Fibroblast of skin of right quadriceps (primary cell): ENCODE data around the gene NOSIP.
A peak's percentile ranks its signal among the peaks of the same experiment; 100 is the strongest.
"Not testable (repeated sequence)": the region's sequence is repeated elsewhere in the genome, so short reads cannot be mapped to it uniquely, and the experiment has no call there.

Experiments used
- DNase-seq: peaks from one replicate; pipeline ENCODE4 v3.0.0-alpha.2; 2013

Gene NOSIP, protein sequence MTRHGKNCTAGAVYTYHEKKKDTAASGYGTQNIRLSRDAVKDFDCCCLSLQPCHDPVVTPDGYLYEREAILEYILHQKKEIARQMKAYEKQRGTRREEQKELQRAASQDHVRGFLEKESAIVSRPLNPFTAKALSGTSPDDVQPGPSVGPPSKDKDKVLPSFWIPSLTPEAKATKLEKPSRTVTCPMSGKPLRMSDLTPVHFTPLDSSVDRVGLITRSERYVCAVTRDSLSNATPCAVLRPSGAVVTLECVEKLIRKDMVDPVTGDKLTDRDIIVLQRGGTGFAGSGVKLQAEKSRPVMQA

DNA sequence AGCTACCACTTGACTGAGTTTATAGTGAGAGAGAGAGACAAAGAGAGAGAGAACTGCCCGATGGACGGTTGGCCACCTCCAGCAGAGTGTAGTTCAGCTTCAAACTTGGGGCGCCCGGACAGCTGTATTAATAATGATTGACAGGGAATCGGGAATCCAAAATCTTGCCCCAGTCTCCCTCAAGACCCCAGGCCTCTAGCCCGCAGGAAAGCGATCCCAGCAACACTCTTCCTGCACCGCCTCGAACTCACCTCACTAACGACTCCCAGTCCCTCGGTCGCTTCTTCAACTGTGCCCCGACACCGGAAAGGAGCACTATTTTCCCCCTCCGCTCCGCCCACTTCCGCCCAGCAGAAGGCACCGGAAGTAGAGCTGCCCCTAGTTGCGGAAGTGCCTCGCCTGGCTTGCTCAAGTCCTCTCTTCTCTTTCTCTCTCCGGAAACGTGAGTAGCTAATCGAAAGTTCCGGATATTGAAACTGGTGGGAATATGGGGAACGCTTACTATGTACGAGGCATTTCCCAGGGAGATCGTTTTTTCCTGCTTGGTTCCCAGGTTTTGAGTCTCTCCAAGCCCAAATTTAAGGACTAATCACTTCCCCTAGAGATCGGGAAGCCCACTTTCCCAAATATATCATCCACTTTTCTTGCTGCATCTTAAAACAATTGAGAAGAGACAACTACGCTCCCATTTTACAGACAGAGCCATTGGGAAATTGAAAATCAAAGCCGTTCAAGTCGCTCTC is at the start of gene NOSIP:
Gene NOSIP, minus strand, starts transcription at position 293 of the 743 bp plus-strand sequence. CDS start 19,865 bp downstream, outside the sequence.
- DNase-seq = peak; percentile 96

DNA sequence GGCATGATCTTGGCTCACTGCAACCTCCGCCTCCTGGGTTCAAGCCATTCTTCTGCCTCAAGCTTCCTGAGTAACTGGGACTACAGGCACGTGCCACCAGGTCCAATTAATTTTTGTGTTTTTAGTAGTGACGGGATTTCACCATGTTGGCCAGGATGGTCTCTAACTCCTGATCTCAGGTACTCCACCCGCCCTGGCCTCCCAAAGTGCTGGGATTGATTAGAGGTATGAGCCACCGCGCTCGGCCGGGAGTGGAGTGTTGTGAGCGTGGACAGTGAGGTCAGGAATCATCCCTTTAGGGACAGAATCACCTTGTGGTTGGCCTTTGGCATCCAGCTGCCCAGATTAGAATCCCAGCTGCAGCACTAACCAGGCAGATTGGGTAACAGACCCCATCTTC is 49.3 kb upstream of the NOSIP start:
- DNase-seq = no peak

DNA sequence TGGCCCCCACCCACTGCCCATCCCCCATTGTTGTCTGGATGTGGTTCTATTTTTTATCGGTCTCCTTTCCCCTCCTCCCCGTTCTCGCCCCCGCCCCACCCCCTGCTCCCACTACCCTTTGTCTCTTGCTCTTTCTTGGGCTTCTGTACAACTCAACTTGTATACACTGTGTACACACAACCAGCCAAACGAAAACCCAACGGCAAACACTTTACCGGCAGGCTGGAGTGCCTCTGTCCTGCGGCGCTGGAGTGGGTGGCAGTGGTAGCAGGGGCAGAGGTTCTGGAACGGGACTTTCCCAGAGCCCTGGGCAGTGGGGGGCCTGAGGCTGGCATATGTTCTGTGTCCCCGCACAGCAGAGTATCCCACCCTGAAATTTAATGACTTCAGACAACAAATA is 45.9 kb upstream of the NOSIP start:
- DNase-seq = no peak

- no peak for DNase-seq
These were observed 44.9 kb upstream of the NOSIP start for GRCh38 chr19:49624967-49625910.

DNA sequence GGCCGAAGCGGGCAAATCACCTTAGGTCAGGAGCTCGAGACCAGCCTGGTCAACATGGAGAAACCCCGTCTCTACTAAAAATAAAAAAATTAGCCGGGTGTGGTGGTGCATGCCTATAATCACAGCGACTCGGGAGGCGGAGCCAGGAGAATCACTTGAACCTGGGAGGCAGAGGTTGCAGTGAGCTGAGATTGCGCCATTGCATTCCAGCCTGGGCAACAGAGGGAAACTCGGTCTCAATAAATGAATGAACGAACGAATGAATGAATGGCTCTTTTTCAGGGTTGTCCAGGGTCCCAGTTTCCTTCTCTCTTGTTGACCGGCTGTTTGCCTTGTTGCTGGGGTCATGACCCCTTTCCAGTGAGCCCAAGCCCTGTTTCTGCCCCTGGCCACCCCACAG is 37.5 kb upstream of the NOSIP start:
- not testable (repeated sequence) for DNase-seq

- no peak for DNase-seq
These were observed 36.6 kb upstream of the NOSIP start for GRCh38 chr19:49616945-49617344.

- no peak for DNase-seq
These were observed 36.2 kb upstream of the NOSIP start for GRCh38 chr19:49616532-49616931.

- DNase-seq = no peak
These were observed 35.5 kb upstream of the NOSIP start for GRCh38 chr19:49615861-49616260.

GRCh38 chr19:49614096-49614833 is 33.9 kb upstream of the NOSIP start:
- DNase-seq = peak; percentile 76

DNA sequence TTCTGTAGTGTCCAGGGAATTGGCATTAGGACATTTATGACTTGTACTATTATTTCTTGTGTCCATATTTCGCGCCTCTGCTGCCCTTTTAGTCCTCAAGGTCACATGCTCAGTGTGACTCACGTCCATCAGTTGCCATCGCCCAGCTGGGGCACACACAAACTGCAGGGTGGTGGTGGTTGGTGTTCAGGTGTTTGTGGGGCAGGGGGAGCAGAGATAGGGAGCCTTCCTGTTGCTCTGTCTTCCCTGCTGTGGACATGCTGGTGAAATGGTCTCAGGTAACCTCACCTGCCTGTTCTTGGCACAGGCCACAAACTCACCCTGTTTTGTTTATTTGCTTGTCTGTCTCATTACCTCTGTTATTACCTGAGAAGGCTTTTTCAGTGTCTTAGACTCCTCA is 33.0 kb upstream of the NOSIP start:
- DNase-seq = no peak

GRCh38 chr19:49609499-49610092 is 29.2 kb upstream of the NOSIP start:
- no peak for DNase-seq

GRCh38 chr19:49605605-49606004 is 25.2 kb upstream of the NOSIP start:
- DNase-seq = no peak

- DNase-seq = no peak
These were observed 22.4 kb upstream of the NOSIP start for GRCh38 chr19:49602806-49603205.

- DNase-seq = no peak
These were observed 21.2 kb upstream of the NOSIP start for GRCh38 chr19:49601482-49602038.

- no peak for DNase-seq
These were observed 19.3 kb upstream of the NOSIP start for GRCh38 chr19:49599378-49600295.

- no peak for DNase-seq
These were observed 17.3 kb upstream of the NOSIP start for GRCh38 chr19:49597703-49597974.

DNA sequence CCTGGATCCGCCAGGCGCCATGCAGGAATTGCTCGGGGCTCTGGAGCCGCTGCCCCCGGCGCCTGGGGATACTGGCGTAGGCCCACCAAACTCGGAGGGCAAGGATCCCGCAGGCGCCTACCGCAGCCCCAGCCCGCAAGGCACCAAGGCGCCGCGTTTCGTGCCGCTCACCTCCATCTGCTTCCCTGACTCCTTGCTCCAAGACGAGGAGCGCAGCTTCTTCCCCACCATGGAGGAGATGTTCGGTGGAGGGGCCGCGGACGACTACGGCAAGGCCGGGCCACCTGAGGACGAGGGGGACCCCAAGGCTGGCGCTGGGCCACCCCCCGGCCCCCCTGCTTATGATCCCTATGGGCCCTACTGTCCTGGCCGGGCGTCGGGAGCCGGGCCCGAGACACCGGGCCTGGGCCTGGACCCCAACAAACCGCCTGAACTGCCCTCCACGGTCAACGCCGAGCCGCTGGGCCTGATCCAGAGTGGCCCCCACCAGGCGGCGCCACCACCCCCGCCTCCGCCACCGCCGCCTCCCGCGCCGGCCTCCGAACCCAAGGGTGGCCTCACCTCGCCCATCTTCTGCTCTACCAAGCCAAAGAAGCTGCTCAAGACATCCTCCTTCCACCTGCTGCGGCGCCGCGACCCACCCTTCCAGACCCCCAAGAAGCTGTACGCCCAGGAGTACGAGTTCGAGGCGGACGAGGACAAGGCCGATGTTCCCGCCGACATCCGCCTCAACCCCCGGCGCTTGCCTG is 16.8 kb upstream of the NOSIP start:
- no peak for DNase-seq

- DNase-seq = no peak
These were observed 16.1 kb upstream of the NOSIP start for GRCh38 chr19:49596407-49596806.

GRCh38 chr19:49595819-49596404 is 15.6 kb upstream of the NOSIP start:
- DNase-seq = no peak
